A673 (cell line): ENCODE measurements around the gene GUCY2F. TPM values are rescaled to one million over a fixed set of nuclear protein-coding genes. Genes with fewer than 3 reads are reported as not detected.

Experiments used
- BruUV-seq: library from RNA; stranded (reverse); fragments of 400-500 nt; replicated peaks from 2 replicates; lab custom pipeline; 2021; lab: Mats Ljungman, UMichigan
- CTCF ChIA-PET: fragments of 300-600 bp; sonication (Branson Sonifier 250); formaldehyde crosslinking; loops from one replicate; lab custom pipeline; 2022; ENCODE audit warnings: antibody characterized with exemption; lab: Charles Lee
- POLR2A ChIA-PET: fragments of 300-600 bp; sonication (Branson Sonifier 250); formaldehyde crosslinking; loops from one replicate; lab custom pipeline; 2022; ENCODE audit warnings: antibody characterized with exemption; ENCODE audit not compliant: low non-redundant PET; lab: Charles Lee
- DNase-seq: peaks from one replicate; pipeline ENCODE4 v3.0.0-alpha.2; 2015; ENCODE audit warnings: low spot score
- H3K27ac ChIP-seq: fragments of 200-600 bp; sonication (generic); 2 replicates; pipeline ENCODE4 v1.5.1; 2016; ENCODE audit warnings: mixed run types, low read depth, mild to moderate bottlenecking, mixed read lengths, antibody characterized with exemption, low read length; ENCODE audit not compliant: poor library complexity, severe bottlenecking
- H3K27me3 ChIP-seq: fragments of 200-600 bp; sonication (generic); replicated peaks from 2 replicates; pipeline ENCODE4 v1.6.1; 2017; ENCODE audit warnings: mixed run types, low read depth, mild to moderate bottlenecking, mixed read lengths, antibody characterized with exemption, low read length; ENCODE audit not compliant: insufficient read depth, poor library complexity
- H3K36me3 ChIP-seq: fragments of 200-600 bp; sonication (generic); 2 replicates; pipeline ENCODE4 v1.6.1; 2016; ENCODE audit warnings: mixed run types, mild to moderate bottlenecking, mixed read lengths, antibody characterized with exemption, low read length; ENCODE audit not compliant: insufficient read depth, poor library complexity, severe bottlenecking
- H3K4me1 ChIP-seq: fragments of 200-600 bp; sonication (generic); 2 replicates; pipeline ENCODE4 v1.6.1; 2017; ENCODE audit warnings: mixed run types, mild to moderate bottlenecking, mixed read lengths, antibody characterized with exemption, low read length; ENCODE audit not compliant: insufficient read depth, poor library complexity, severe bottlenecking
- H3K4me3 ChIP-seq: fragments of 200-600 bp; sonication (generic); 2 replicates; pipeline ENCODE4 v1.5.1; 2016; ENCODE audit warnings: low read depth, mixed run types, mild to moderate bottlenecking, mixed read lengths, low read length; ENCODE audit not compliant: poor library complexity, severe bottlenecking
- H3K9me3 ChIP-seq: fragments of 200-600 bp; sonication (generic); 2 replicates; pipeline ENCODE4 v1.6.1; 2016; ENCODE audit warnings: mixed run types, low read depth, mild to moderate bottlenecking, mixed read lengths, antibody characterized with exemption, low read length; ENCODE audit not compliant: poor library complexity, severe bottlenecking
- CTCF ChIP-seq: fragments of 300-800, 200-600 bp; sonication (generic); conservative IDR thresholded peaks from 2 replicates; pipeline ENCODE4 v1.5.1; 2017; ENCODE audit warnings: low read depth, mild to moderate bottlenecking, antibody characterized with exemption, low read length, moderate library complexity, mixed read lengths
- EZH2 ChIP-seq: fragments of 200-600 bp; sonication (generic); IDR thresholded peaks from 2 replicates; pipeline ENCODE4 v1.6.1; 2017; ENCODE audit warnings: borderline replicate concordance, low read depth, mild to moderate bottlenecking, mixed read lengths, antibody characterized with exemption, low read length; ENCODE audit not compliant: poor library complexity, severe bottlenecking
- intact Hi-C: fragments of 100-400 bp; cut with micrococcal nuclease; formaldehyde crosslinking; loops from one replicate; pipeline ENCODE4 v1.10.0; 2022; ENCODE audit not compliant: unreplicated experiment
- total RNA-seq: library from RNA; stranded (reverse); gene quantifications from 2 replicates; pipeline ENCODE4 v1.2.3, GENCODE V29; 2021

GUCY2F gene
- total RNA-seq, 1 experiment from 2014 or later = 0.26 TPM

- ChIA-PET POLR2A (no interaction called here), CTCF (no interaction called here)
- H3K9me3 ChIP-seq = no peaks in the 10 kb centered on the region
- intact Hi-C loops = no loop called here
- H3K36me3 ChIP-seq = no peaks in the 10 kb centered on the region
- no peak for DNase-seq
- no peak overlapping the region for H3K27ac ChIP-seq
- TF ChIP-seq EZH2 = no peak
- no peak for TF ChIP-seq CTCF
- no peaks in the 10 kb centered on the region for H3K27me3 ChIP-seq
- no peaks in the 10 kb centered on the region for H3K4me1 ChIP-seq
- no peak overlapping the region for H3K4me3 ChIP-seq
- BruUV-seq = no TSS peak
Observed at GRCh38 chrX:109390556-109390955, 91.3 kb downstream of the GUCY2F start.

GRCh38 chrX:109389917-109390316 lies 92.0 kb downstream of the GUCY2F start:
- H3K27me3 ChIP-seq = no peaks in the 10 kb centered on the region
- CTCF ChIA-PET = no interaction called here
- H3K9me3 ChIP-seq = no peaks in the 10 kb centered on the region
- no TSS peak for BruUV-seq
- no peaks in the 10 kb centered on the region for H3K4me1 ChIP-seq
- POLR2A ChIA-PET = no interaction called here
- no peaks in the 10 kb centered on the region for H3K36me3 ChIP-seq
- H3K4me3 ChIP-seq = no peak overlapping the region
- intact Hi-C loops = no loop called here
- DNase-seq = no peak
- no peak overlapping the region for H3K27ac ChIP-seq
- TF ChIP-seq EZH2 = no peak

- H3K36me3 ChIP-seq = no peaks in the 10 kb centered on the region
- H3K4me3 ChIP-seq = no peak overlapping the region
- intact Hi-C loops = loop anchor here (2.0 to 5.0 kb wide), 2 partner anchors 686 to 802 kb away; no protein-coding TSS in a partner anchor
- H3K27me3 ChIP-seq = no peaks in the 10 kb centered on the region
- H3K4me1 ChIP-seq = no peaks in the 10 kb centered on the region
- no peak for TF ChIP-seq EZH2
- peak; percentile 59 for TF ChIP-seq CTCF
- peak; percentile 40 for DNase-seq
- no TSS peak for BruUV-seq
- CTCF ChIA-PET = interaction anchor here (1.3 to 1.4 kb wide), 2 partner anchors 685 to 1185 kb away, joined by 3 to 7 read pairs; no protein-coding TSS in a partner anchor
- H3K27ac ChIP-seq = no peak overlapping the region
- POLR2A ChIA-PET = interaction anchor here (0.5 kb wide), 1 partner anchor 862 kb away, joined by 4 read pairs; no protein-coding TSS in a partner anchor
- no peaks in the 10 kb centered on the region for H3K9me3 ChIP-seq
Observed at GRCh38 chrX:109384699-109385098, 97.2 kb downstream of the GUCY2F start.

- no peaks in the 10 kb centered on the region for H3K4me1 ChIP-seq
- CTCF ChIA-PET = no interaction called here
- H3K9me3 ChIP-seq = no peaks in the 10 kb centered on the region
- TF ChIP-seq CTCF = no peak
- no peak for TF ChIP-seq EZH2
- BruUV-seq = no TSS peak
- H3K27me3 ChIP-seq = no peaks in the 10 kb centered on the region
- intact Hi-C loops = loop anchor here (5.0 kb wide), 1 partner anchor 800 kb away; no protein-coding TSS in a partner anchor
- no peaks in the 10 kb centered on the region for H3K36me3 ChIP-seq
- POLR2A ChIA-PET = no interaction called here
- H3K4me3 ChIP-seq = no peak overlapping the region
- no peak overlapping the region for H3K27ac ChIP-seq
- DNase-seq = no peak
Observed at GRCh38 chrX:109382332-109382731, 99.6 kb downstream of the GUCY2F start.
